Hematopoietic multipotent progenitor cell treated with erythropoietin and hydrocortisone succinate and interleukin-3 and kit ligand, for 17 days (in vitro differentiated cells): ENCODE results near the gene VDR.
"Not testable (repeated sequence)": the region's sequence is repeated elsewhere in the genome, so short reads cannot be mapped to it uniquely, and the experiment has no call there.

Experiments used
- DNase-seq: peaks from one replicate; pipeline ENCODE4 v3.0.0-alpha.2; 2015; ENCODE audit warnings: low spot score

VDR gene

DNA sequence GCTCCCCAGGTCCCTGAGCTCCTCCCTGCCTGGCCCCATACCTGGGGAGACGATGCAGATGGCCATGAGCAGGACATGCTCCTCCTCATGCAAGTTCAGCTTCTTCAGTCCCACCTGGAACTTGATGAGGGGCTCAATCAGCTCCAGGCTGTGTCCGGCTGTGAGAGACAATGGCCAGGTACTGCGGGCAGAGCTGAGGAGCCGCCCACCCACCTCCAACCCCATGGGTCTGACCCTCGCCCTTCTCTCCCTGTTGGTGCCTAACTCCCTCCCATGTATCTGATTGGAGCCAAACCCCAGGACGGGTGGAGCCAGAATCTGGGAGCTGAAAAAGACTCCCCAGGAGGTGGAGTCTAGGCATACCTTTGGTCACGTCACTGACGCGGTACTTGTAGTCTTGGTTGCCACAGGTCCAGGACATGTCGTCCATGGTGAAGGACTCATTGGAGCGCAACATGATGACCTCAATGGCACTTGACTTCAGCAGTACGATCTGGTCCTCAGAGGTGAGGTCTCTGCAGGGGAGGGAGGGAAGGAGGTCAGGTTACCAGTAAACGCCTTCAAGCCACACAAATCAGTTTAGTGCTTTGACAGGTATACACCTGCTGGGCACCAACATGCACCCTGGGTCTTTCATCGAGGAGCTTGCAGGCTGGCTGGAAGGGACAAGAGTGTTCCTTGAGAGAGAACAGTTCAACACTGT is 58.3 kb downstream of the VDR start:
- no peak for DNase-seq

DNA sequence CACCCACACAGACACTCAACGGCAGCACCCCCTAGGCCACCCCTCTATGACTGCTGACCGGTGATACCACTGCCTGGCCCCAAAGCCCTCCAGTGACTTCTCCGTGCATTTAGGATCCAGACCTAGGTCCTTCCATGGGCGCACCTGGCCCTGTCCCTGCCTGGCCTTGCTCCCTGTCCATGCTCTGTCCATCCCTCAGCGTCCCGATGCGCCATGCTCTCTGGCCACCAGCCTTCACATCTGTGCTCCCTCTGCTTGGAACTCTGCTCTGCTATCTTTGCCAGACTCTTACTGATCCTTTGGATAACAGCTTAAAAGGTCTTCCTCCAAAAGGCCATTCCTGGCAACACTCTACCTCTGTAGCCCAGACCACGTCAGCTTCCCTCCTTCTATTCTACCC is 59.7 kb downstream of the VDR start:
- DNase-seq = no peak

DNA sequence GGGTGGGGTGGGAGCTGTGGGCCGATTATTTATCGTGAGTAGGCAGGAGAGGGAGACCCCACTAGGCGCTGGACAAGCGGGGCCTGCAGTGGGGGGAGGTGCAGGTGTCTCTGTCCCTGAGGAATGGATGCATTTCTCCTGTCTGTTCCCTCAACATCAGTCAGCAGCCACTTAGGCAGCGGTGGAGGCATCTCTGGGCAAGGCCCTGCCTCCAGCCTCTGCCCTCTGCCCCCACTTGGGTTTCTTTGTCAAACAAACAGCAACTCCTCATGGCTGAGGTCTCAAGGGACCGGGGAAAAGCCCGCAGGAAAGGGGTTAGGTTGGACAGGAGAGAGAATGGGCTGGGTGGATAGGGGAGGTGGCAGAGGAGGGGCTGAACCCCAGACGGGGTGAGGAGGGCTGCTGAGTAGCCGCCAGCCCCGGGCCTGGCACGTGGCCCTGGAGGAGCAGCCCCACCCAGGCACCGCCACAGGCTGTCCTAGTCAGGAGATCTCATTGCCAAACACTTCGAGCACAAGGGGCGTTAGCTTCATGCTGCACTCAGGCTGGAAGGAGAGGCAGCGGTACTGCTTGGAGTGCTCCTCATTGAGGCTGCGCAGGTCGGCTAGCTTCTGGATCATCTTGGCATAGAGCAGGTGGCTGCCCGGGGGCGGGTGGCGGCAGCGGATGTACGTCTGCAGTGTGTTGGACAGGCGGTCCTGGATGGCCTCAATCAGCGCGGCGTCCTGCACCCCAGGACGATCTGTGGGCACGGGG is 60.4 kb downstream of the VDR start:
- DNase-seq = no peak

DNA sequence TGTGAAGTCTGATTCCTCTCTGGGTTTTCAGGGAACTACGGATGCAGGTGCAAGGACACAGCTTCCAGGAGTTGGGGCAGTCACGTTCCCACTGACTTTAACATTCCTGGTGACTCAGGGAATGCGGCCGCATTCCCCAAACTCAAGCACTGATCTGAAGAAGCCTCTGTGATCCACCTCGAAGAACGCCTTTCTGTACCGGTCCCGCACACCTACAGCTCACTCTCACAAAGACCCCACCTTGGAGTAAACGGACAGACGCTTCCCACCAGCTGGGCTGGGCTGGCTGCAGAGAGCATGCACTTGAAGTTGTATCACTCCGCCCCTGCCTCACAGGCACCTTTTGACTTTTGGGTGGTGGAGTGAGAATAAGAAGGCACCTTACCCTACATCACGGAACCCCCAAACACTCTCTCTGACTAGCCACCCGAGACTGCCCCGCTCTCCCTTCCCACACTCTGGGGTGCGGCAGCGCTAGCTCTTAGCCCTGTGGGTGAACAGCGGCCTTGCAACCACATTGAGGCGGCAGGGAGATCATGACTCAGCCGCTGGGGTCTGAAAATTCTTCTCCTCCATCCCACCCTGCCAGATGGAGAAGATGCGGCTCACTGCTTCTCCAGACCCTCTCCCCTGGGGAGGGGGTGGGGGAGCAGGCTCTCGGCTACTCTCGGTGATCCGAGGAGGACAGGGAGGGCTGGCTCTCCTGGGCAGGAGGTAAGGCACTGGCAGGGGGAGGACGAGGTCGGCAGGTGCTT is 61.4 kb downstream of the VDR start:
- no peak for DNase-seq

DNA sequence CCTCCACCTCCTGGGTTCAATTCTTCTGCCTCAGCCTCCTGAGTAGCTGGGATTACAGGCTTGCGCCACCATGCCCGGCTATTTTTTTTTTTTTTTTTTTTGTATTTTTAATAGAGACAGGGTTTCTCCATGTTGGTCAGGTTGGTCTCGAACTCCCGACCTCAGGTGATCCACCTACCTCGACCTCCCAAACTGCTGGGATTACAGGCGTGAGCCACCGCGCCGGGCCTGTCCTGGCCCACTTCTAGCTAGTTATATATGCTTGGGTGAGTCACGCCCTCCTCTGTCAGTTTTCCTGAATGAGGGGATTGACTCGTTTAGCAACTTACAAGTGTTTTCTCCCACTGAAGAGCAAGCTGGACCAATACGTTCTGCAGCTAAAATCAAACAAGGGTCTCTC is 62.3 kb downstream of the VDR start:
- not testable (repeated sequence) for DNase-seq

DNA sequence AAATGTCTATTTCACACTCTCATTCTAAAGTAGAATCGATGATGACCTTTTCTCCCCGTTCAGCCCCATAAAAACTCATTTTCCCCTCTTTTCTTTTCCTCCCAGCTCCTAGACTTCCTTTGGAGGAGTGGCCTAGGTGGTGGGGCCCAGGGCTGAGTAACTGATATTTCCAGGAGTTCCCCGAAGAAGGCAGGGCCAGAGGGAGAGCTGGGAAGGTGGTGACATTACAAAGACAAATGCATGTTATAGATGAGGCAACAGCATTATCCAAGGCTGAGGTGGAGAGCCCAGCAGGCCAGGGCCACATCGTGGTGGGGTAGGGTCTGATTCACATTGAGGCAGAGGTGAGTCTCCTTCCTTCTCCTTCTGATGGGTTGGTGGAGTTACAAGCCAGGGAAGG is 62.9 kb downstream of the VDR start:
- no peak for DNase-seq

DNA sequence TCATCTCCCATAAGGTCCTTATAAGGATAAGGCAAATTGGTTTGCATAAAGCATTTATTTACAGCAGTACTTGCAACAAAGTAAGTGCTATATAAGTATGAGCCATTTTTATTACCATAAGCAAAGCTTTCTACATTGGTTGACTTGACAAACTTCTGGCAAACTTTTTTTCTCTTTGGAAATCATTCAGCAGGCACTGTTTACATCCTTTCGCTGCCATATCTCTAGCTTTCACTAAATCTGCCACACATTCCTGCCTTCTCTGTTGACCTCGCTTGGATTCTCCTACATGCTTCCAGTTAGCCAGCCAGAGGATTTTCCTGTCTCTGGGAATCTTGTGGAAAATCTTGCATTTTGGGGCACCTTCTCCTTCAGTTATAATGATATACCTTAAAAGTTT is 63.3 kb downstream of the VDR start:
- no peak for DNase-seq

DNA sequence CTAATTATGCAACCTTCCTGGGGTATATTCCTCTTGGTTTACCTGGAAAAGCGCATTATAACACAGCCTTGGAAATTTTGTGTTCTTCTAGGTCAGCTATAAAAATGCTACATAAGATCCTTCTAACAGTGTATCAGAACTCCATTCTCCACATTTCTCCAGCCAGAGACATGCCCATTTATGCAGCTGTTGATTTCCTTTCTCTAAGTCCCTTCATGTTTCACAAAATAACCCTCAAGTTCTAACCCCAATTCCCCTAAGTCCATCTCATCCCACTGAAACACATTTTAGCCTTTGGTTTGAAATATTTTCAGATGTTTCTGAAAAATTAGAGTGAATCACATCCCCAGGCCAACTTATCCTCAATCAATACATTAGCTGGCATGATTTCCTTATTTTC is 64.2 kb downstream of the VDR start:
- no peak for DNase-seq

DNA sequence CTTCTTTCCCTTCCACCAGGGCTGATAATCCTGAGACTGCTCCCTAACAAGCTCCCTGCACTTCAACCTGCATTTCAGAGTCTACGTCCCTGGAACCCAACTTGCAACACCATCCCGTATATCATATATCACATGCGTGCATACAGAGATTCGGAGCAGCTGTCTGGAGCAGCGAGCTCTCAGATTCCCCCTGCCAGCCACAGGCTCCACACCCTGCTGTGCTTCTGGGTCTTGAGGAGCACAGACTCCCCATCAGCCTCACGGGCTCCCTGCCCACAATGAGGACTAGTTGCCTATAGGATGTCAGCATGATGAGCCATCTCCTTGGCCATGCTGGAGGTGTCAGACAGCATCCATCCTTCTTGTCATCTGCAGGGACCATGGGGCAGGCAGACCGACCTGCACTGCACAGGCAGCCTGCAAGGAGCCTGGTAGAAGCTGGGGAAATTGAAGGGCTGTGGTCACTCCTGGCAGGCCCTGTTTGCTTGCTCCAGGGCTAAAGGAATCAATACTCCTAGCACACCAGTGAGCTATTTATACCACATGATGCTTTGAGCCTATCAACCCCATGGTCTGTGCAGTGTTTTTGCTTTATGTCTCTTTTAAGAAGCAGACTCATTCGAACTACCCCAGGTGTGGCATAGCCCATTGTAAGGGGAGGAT is 65.4 kb downstream of the VDR start:
- no peak for DNase-seq

DNA sequence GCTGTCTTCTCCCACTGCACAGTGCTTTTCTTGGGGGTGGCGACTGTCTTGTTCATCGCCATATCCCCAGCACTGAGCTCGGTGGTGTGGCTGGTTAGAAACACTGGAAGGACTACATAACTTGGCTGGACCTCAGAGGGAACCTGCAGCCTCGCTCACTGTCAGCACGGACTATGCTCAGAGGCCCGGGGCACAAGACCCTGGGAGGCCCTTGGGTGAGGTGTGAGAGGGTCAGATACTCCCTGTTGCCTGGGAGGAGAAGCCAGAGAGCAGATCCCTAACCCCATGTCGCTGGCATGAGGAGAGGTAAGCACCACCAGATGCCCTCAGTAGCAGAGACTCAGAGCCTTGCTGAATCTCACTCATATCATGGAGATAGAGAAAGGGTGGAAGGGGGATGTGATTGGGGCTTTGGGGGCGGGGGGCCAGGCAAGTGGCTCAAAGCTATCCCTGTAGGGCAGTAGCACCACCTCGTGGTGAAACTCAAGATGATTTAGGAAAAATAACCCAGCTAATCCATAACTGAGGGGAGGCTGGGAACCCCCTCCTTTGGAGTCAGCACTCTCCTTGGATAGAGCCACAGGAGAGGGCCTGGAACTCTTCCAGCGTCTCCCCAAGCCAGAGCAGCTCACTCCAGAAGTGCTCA is 66.4 kb downstream of the VDR start:
- DNase-seq = peak; percentile 18

DNA sequence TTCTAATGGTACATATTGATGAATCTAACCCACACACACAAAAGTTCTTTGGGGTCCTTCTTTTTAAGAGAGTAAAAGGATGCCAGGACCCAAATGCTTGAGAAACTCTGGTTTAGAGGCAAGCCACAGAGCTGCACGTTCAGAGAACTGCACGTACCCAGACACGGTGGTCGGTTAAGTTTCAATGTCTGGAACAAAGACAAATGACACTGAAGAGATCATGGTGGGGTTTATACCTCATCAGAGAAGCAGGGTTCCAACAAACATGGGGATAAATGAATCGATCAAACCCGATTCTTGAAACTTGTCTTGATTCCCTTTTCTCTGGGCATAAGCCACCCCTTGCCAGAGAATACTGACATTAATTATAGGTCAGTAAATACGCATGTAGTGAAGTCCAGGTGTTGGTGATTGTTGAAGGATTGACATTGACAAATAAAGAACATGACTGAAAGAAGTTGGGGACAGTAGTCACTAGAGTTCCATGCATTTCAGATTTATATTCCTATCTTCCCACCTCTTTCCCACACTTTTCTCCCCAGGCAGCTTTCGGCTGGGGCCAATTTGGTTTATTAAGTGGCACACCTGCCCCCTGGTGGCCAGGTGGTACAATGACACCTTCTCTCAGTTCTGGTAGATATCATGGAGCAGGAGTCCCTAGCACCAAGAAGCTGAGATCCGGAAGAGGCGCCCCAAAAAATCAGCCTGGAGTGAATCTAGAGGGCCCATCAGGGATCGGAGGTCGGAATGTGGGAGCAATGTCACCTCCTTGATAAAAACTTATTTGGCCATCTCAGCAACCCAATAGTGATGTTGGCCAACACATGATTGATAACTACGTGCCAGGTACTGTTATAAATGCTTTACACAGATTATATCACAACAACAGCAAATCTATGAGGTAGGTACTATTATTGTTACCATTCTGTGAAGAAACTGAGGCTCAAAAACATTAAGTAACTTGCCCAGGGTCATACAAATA is 67.3 kb downstream of the VDR start:
- DNase-seq = peak; percentile 81

DNA sequence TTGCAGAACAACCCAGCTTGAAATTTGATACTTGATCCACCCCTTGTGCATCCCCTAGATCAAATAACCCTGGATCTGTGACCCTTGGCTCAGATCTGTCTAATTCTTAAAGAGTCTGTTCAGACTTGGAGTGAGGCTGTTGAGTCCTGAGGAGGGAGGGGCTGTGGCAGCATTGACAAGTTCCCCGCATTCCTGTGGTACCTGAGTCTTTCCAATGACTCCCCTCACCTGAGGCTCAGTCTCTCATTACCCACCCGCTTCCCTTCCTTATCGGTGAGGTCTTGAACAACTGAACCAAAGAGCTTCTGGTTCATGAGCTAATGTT is 69.0 kb downstream of the VDR start:
- DNase-seq = no peak

DNA sequence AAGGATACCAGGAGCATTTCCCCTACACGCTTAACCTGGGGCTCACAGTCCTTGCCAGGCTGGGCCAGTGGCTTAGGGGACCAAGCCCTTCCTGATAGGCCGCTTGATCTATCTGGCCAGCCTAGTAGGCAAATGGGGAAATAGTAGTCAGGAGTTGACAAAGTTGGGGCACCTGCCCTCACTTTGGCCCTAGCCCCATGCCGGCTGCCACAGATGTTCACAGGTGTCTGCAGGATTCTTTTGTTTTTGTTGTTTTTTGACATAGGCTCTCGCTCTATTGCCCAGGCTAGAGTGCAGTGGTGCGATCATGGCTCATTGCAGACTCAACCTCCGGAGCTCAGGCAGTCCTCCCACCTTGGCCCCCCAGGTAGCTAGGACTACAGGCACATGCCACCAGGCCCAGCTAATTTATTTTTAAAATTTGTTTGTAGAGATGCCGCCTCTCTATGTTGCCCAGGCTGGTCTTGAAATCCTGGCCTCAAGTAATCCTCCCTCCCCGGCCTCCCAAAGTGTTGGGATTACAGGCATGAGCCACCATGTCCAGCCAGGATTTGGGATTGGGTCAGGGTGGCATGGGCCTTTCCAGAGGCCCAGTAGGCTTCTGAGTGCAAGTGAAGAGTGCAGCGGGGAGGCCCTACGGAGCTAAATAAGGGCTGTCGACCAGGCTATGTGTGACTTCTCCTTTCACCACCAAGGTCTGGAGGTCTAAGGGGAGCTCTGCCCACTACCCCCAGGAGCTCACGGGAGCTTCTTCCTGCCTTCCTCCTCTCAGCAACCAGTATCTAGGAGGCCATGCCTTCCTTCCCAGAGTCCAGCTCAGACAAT is 69.6 kb downstream of the VDR start:
- no peak for DNase-seq

DNA sequence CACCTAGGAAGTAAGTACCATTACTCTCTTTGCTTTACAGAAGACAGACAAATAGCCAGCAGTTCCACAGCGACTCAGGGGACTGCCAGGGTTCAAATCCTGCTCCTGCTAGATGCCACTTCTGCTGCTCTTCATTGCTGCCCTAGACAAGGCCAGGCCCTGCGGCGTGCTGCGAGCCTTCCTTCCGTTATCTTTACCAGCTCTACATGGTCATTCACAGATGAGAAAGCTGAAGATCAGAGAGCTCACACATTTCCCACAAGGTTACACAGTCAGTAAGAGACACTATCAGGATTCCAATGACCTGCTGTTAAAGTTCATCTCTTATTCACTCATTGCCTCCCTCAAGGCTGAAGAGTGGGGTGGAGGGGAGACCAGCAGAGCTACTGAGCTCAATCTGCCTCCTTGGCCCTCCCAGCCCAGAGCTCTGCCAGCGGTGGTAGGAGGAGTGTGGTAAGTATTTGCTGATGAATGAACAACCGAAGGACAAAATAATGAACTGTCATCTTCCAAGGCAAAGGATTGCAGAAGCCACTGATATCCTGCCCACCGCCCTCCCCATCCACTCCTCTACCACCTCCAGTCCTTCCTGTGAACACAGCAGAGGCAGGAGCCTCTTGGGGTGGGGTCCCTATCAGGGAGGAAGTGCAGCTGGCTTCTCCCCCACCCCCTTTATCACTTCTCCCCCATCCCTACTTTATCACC is 70.4 kb downstream of the VDR start:
- DNase-seq = peak; percentile 25

DNA sequence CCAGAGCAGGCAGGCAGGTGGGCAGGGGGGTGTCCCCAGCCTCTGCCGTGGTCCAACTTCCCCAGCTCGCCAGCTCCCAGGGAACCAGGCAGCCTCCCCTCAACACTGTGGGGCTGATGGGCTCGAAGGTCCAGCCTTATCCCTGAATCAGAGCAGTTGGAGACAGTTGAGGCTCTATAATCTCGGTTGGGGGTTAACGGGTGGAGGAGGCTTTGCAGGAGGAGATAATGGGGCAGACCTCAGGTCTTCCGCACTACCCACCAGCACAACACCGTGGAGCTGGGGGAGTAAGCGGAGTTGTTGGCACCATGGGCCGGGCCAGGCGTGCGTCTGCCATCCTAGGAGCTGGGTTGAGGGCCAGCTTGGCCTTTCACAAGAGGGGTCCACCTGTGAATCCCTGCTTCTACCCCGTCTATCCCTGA is 71.2 kb downstream of the VDR start:
- DNase-seq = no peak

DNA sequence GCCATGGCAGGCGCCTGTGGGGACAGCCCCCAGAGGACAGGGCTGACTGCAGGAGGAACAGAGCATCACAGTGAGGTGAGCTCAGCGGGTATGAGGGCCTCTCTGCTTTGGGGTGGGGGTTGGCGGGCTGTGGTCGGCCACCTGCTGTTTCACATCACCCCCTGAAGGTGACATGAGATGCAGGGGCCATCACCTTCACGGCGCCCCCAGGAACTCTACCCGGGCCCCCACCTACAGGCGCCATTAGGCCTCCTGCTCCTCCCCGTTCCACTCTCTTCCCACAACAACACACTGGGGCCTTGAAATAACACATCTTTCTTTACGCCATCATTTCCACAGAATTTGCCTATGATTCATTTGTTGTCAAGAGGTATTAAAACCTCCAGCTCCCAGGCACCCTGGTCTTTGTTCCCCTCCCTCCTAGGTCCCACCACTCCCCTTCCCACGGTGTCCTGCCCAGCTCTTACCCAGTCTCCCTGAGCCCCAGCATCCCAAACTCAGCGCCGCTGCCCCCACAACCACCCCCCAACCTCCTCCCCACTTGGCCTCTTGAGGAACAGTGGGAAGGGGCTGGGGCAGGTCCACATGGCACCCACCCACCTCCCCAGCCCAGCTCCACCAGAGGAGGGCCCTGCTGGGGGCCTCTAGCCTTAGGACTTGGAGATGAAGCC is 72.4 kb downstream of the VDR start:
- DNase-seq = no peak

DNA sequence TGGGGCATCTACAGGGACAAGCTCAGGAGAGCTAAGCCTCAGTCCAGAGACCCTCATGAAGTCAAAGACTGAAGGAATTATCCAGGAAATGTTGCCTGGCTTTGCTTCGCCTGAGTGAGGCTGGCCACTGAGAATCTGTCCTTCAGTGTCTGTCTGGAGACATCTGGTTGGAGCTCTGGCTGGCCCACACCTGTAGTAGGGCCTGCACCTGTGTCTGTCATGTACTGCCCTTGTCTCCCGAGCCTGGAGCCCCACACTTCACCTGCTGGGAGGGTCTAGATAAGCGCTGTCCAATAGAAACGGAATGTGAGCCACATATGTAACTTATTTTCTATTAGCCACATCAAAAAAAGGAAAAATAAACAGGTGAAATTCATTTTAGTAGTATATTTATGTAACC is 75.2 kb downstream of the VDR start:
- no peak for DNase-seq

DNA sequence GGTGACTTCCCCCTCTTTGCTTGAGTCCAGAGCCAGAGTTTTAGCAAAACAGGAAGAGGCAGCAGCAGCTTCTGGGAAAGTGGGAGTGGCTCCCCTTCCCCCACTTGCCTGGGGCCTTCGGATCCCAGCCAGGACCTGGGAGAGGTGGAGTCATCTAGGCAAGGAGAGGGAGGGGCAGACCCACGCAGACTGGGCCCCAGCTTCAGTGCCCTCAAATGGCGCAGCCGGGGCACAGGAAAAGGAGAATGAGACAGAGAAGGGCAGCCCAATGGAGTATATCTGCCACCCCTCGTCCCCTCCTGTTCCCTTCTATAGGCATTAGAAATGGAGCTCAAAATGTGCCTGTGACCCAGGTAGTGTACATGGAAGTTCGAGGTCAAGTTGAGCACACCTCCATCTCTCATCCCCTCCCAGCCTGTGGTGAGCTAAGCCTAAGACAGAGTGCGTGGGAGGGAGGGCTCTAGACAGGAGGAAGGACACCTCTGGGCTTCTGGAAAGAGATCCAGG is 75.8 kb downstream of the VDR start:
- no peak for DNase-seq
